HEK293 (cell line): Measurements from ENCODE around the gene PRPSAP2.

Source experiments
- CTCF ChIP-seq: fragments of 450-650 bp; formaldehyde crosslinking; IDR thresholded peaks from 2 replicates; pipeline ENCODE4 v1.5.1; 2016; ENCODE audit warnings: missing biosample characterization, missing genetic modification characterization
- GLI2 ChIP-seq: fragments of 450-650 bp; formaldehyde crosslinking; IDR thresholded peaks from 2 replicates; pipeline ENCODE4; 2017; ENCODE audit warnings: missing biosample characterization, missing genetic modification characterization, low read depth, borderline replicate concordance
- HOXD13 ChIP-seq: sonication (generic); formaldehyde crosslinking; IDR thresholded peaks from 2 replicates; pipeline ENCODE4 v1.8.0; 2022; ENCODE audit warnings: missing genetic modification reagents, borderline replicate concordance
- ZNF561 ChIP-seq: fragments of 450-650 bp; IDR thresholded peaks from 2 replicates; pipeline ENCODE4 v1.5.1; 2018; ENCODE audit warnings: missing biosample characterization, missing genetic modification characterization, borderline replicate concordance
- ZNF76 ChIP-seq: fragments of 450-650 bp; formaldehyde crosslinking; IDR thresholded peaks from 2 replicates; pipeline ENCODE4; 2016; ENCODE audit warnings: low read depth, missing biosample characterization, missing genetic modification characterization, borderline replicate concordance

- TF ChIP-seq GLI2: no peak
- no peak for TF ChIP-seq CTCF (tag by site-specific recombination)
- TF ChIP-seq ZNF76 (tag by site-specific recombination): no peak
- no peak for TF ChIP-seq HOXD13
- no peak for TF ChIP-seq ZNF561 (tag by site-specific recombination)
These were observed 64.1 kb downstream of the PRPSAP2 start for GRCh38 chr17:18921912-18922451.
